Brain microvascular endothelial cell (primary cell): ENCODE measurements around the gene CNTNAP2.
"Not testable (repeated sequence)": the region's sequence is repeated elsewhere in the genome, so short reads cannot be mapped to it uniquely, and the experiment has no call there.

Experiments used
- DNase-seq: peaks from one replicate; pipeline ENCODE4 v3.0.0-alpha.2; 2020
- H3K27ac ChIP-seq: fragments of 250-450 bp; sonication (Bioruptor Pico); 2 replicates; pipeline ENCODE4 v1.5.1; 2020; ENCODE audit warnings: mild to moderate bottlenecking, moderate library complexity
- H3K27me3 ChIP-seq: fragments of 250-450 bp; sonication (Bioruptor Pico); replicated peaks from 2 replicates; pipeline ENCODE4 v1.5.1; 2020; ENCODE audit warnings: mild to moderate bottlenecking
- H3K36me3 ChIP-seq: fragments of 250-450 bp; sonication (Bioruptor Pico); replicated peaks from 2 replicates; pipeline ENCODE4 v1.5.1; 2020; ENCODE audit warnings: mild to moderate bottlenecking
- H3K4me3 ChIP-seq: 2 replicates; pipeline ENCODE4 v1.5.1; 2011; ENCODE audit warnings: low read depth, mild to moderate bottlenecking, control low read depth, low read length, moderate library complexity
- in situ Hi-C: cut with HindIII; loops from 2 replicates; pipeline ENCODE4 v1.10.0; 2017; ENCODE audit warnings: low sequenced_read_pairs, low pct_ligation_motif_present
- TF ChIP-seq, protein P1 (sequence below): IDR thresholded peaks from 2 replicates; pipeline ENCODE4 v1.5.1; 2011; ENCODE audit warnings: low read depth, mild to moderate bottlenecking, moderate library complexity, low read length, control low read depth, inconsistent platforms; ENCODE audit errors: missing control alignments

CNTNAP2 gene

GRCh38 chr7:147106746-147107145 lies 990.1 kb downstream of the CNTNAP2 start:
- in situ Hi-C loops, result no loop called here
- TF ChIP-seq, protein P1, sequence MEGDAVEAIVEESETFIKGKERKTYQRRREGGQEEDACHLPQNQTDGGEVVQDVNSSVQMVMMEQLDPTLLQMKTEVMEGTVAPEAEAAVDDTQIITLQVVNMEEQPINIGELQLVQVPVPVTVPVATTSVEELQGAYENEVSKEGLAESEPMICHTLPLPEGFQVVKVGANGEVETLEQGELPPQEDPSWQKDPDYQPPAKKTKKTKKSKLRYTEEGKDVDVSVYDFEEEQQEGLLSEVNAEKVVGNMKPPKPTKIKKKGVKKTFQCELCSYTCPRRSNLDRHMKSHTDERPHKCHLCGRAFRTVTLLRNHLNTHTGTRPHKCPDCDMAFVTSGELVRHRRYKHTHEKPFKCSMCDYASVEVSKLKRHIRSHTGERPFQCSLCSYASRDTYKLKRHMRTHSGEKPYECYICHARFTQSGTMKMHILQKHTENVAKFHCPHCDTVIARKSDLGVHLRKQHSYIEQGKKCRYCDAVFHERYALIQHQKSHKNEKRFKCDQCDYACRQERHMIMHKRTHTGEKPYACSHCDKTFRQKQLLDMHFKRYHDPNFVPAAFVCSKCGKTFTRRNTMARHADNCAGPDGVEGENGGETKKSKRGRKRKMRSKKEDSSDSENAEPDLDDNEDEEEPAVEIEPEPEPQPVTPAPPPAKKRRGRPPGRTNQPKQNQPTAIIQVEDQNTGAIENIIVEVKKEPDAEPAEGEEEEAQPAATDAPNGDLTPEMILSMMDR, result no peak
- no peak for DNase-seq
- Histone ChIP-seq H3K36me3 (no peaks in the 10 kb centered on the region), H3K4me3 (no peak overlapping the region), H3K27ac (no peak overlapping the region), H3K27me3 (no peaks in the 10 kb centered on the region)

GRCh38 chr7:147114525-147114924 lies 997.9 kb downstream of the CNTNAP2 start:
- H3K36me3 ChIP-seq, H3K4me3 ChIP-seq, DNase-seq, H3K27me3 ChIP-seq, in situ Hi-C loops, H3K27ac ChIP-seq: not testable (repeated sequence)

- no peak overlapping the region for H3K27ac ChIP-seq
- no peaks in the 10 kb centered on the region for H3K36me3 ChIP-seq
- in situ Hi-C loops, result no loop called here
These were observed 1019.8 kb downstream of the CNTNAP2 start for GRCh38 chr7:147136352-147136751.

DNA sequence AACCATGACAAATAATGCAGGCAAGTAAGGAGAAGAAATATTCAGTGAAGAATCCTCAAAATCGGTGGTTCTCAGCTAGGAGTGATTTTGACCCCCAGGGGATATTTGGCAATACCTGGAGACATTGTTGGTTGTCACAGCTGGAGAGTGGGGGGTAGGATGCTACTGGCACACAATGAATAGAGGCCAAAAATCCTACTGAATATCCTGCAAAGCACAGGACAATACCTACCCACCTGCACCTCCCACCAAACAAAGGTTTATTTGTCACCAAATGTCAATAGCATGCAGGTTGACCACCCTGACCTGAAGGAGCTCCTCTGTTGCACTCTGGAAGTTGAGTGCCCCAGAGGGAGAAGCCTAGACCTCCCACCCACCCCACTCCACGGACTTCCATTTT lies 1028.6 kb downstream of the CNTNAP2 start:
- in situ Hi-C loops, result no loop called here
- H3K27me3 ChIP-seq, result no peaks in the 10 kb centered on the region
- no peak for DNase-seq
- no peaks in the 10 kb centered on the region for H3K36me3 ChIP-seq
- TF ChIP-seq, protein P1, result no peak
- H3K4me3 ChIP-seq, result no peak overlapping the region
- no peak overlapping the region for H3K27ac ChIP-seq

More at GRCh38 chr7:147136352-147136751, 1019.8 kb downstream of the CNTNAP2 start:
- no peak for DNase-seq
- TF ChIP-seq, protein P1, result no peak
- no peaks in the 10 kb centered on the region for H3K27me3 ChIP-seq
- H3K4me3 ChIP-seq, result no peak overlapping the region

DNA sequence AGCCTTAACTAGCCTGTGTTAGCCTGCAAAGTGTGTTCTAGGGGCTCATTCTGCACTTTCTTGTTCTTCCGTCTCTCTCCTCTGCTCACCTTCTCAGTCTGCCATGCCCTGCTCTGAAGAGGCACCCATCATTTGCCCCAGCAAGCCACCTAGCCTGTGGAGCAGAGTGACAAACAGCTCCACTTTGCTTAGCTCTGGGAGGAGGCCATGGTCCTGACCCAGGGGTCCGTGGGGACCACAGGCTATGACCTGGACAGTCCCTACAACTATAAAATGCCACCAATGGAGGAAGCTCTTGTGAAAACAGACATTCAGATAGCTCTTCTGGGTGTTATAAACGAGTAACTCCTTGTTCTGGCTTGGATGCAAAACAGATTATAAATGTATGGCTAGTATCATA lies 1029.6 kb downstream of the CNTNAP2 start:
- Histone ChIP-seq H3K27me3 (no peaks in the 10 kb centered on the region), H3K4me3 (no peak overlapping the region), H3K36me3 (no peaks in the 10 kb centered on the region), H3K27ac (no peak overlapping the region)
- no peak for DNase-seq
- TF ChIP-seq, protein P1, result no peak
- in situ Hi-C loops, result no loop called here

- DNase-seq, result no peak
- H3K27me3 ChIP-seq, result no peaks in the 10 kb centered on the region
- H3K4me3 ChIP-seq, result no peak overlapping the region
- no peak overlapping the region for H3K27ac ChIP-seq
- no peaks in the 10 kb centered on the region for H3K36me3 ChIP-seq
- in situ Hi-C loops, result no loop called here
- TF ChIP-seq, protein P1, result no peak
These were observed 1035.1 kb downstream of the CNTNAP2 start for GRCh38 chr7:147151661-147152060.
